Thymus (tissue), 11 donors: ENCODE results near the gene GBF1. TPM values are rescaled to one million over a fixed set of nuclear protein-coding genes. Genes with fewer than 3 reads are reported as not detected.

Experiments
- DNase-seq, 9 donors: peaks; one replicate each; pipeline ENCODE4 v3.0.0-alpha.2; 2013; ENCODE audit warnings: low spot score in 9 of 9, low read depth in 6 of 9, missing footprints in 1 of 9
- H3K27ac ChIP-seq, 2 donors: one replicate each; pipeline ENCODE4 v1.5.1; 2013; ENCODE audit warnings: control low read depth in 1 of 2, low read depth in 1 of 2, low read length in 1 of 2, mild to moderate bottlenecking in 1 of 2, moderate library complexity in 1 of 2
- H3K27me3 ChIP-seq, 2 donors: one replicate each; pipeline ENCODE4 v1.5.1; 2013; ENCODE audit warnings: low read length in 1 of 2; ENCODE audit not compliant: control insufficient read depth in 2 of 2, insufficient read depth in 1 of 2
- H3K36me3 ChIP-seq, 2 donors: one replicate each; pipeline ENCODE4 v1.5.1; 2013; ENCODE audit warnings: low read length in 1 of 2, mild to moderate bottlenecking in 1 of 2, moderate library complexity in 1 of 2; ENCODE audit not compliant: control insufficient read depth in 2 of 2, insufficient read depth in 2 of 2
- H3K4me1 ChIP-seq, 2 donors: one replicate each; pipeline ENCODE4 v1.5.1; 2013; ENCODE audit warnings: low read length in 2 of 2; ENCODE audit not compliant: control insufficient read depth in 2 of 2, insufficient read depth in 2 of 2
- H3K4me3 ChIP-seq, 2 donors: one replicate each; pipeline ENCODE4 v1.5.1; 2013; ENCODE audit warnings: low read length in 2 of 2, control low read depth in 1 of 2, mild to moderate bottlenecking in 1 of 2
- H3K9me3 ChIP-seq, 2 donors: one replicate each; pipeline ENCODE4 v1.5.1; 2013; ENCODE audit warnings: low read length in 1 of 2, mild to moderate bottlenecking in 1 of 2; ENCODE audit not compliant: control insufficient read depth in 2 of 2, insufficient read depth in 1 of 2
- WGBS: extraction: QIAGEN DNeasy Blood & Tissue Kit; methylation state at CpG from one replicate; pipeline ENCODE4 v1.1.7; 2013; 5-methylcytosine and 5-hydroxymethylcytosine counted together
- polyA plus RNA-seq: library from polyadenylated mRNA; stranded (reverse); fragments of 200-250 nt; gene quantifications from one replicate; pipeline ENCODE4 v1.2.3, GENCODE V29; 2013
- total RNA-seq: library from RNA; stranded (reverse); fragments of 120-200 nt; gene quantifications from one replicate; pipeline ENCODE4 v1.2.4, GENCODE V29; 2013
- donor health status: healthy.

The GBF1 gene
- total and polyA plus RNA-seq, 2 donors: 9.6 to 11.1 TPM

GRCh38 chr10:102411341-102412255, 166.3 kb downstream of the GBF1 start:
- WGBS: 94% methylated on average over 14 of the region's 14 CpGs
- Histone ChIP-seq H3K27ac (no peak overlapping the region), H3K9me3 (peaks cover 0 to 4% of the 10 kb centered on the region in 2 donors), H3K4me1 (peaks cover 19 to 53% of the 10 kb centered on the region in 2 donors), H3K27me3 (peaks cover 56 to 95% of the 10 kb centered on the region in 2 donors), H3K4me3 (no peak overlapping the region), H3K36me3 (no peaks in the 10 kb centered on the region)
- DNase-seq: no peak

DNA sequence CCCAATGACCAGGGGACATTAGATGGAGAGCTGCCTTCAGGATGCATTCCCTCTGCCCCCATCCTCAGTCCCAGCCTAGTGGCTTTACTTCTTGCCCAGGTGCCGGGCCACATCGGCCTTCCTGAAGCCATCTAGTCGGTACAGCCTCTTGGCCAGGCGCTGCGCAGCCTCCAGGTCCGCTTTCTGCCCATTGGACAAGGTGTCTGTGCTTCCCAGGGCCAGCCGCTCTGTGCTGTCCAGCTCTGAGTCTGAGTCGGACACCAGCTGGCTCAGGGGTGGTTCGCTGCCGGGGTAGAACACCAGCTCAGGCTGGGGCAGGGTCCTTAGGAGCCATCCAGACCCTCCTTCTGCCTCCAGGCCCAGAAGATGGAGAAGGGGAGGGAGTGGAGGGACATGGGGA, 167.0 kb downstream of the GBF1 start:
- peaks cover 59 to 95% of the 10 kb centered on the region in 2 donors for H3K27me3 ChIP-seq
- no peaks in the 10 kb centered on the region for H3K36me3 ChIP-seq
- H3K4me1 ChIP-seq: peaks cover 19 to 53% of the 10 kb centered on the region in 2 donors
- H3K9me3 ChIP-seq: peaks cover 2 to 4% of the 10 kb centered on the region in 2 donors
- WGBS: 96% methylated on average over 10 of the region's 10 CpGs
- H3K4me3 ChIP-seq: no peak overlapping the region
- H3K27ac ChIP-seq: no peak overlapping the region
- DNase-seq: no peak

DNA sequence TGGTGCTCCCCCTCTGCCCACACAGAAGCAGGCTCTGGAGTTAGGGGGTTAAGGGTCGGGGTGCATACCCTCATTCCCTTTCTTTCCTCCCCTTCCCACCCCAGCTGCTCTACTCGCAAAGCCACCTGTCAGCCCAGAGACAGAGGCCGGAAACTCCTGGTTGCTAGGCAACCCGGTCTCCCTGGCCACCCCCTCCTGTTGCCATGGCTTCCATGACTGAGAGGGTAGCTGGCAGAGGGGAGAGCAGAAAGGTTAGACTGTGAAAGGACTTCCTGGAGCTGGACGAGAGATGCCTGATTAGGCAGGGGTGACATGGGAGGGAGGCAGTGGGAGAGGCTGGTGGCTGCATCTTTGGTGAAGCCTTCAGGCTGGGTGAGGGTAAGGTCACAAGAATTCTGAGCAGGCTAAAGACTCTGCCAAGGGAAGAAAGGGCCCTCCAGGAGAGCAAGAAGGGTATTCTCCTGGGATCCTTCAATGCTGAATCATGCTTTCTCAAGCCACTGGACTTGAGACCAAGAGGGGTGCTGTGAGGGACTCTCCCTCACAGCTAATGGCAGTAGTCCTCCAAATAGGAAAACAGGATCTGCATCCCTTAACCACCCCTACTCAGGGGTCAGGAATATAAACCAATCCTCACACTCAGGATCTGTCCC, 167.8 kb downstream of the GBF1 start:
- no peaks in the 10 kb centered on the region for H3K36me3 ChIP-seq
- peak in 7 of 9 donors; percentile 56 to 87 (median 71) for DNase-seq
- H3K27me3 ChIP-seq: peaks cover 52 to 95% of the 10 kb centered on the region in 2 donors
- no peak overlapping the region for H3K4me3 ChIP-seq
- 19% methylated on average over 5 of the region's 5 CpGs for WGBS
- H3K27ac ChIP-seq: no peak overlapping the region
- peaks cover 19 to 50% of the 10 kb centered on the region in 2 donors for H3K4me1 ChIP-seq
- peaks cover 2 to 4% of the 10 kb centered on the region in 2 donors for H3K9me3 ChIP-seq

DNA sequence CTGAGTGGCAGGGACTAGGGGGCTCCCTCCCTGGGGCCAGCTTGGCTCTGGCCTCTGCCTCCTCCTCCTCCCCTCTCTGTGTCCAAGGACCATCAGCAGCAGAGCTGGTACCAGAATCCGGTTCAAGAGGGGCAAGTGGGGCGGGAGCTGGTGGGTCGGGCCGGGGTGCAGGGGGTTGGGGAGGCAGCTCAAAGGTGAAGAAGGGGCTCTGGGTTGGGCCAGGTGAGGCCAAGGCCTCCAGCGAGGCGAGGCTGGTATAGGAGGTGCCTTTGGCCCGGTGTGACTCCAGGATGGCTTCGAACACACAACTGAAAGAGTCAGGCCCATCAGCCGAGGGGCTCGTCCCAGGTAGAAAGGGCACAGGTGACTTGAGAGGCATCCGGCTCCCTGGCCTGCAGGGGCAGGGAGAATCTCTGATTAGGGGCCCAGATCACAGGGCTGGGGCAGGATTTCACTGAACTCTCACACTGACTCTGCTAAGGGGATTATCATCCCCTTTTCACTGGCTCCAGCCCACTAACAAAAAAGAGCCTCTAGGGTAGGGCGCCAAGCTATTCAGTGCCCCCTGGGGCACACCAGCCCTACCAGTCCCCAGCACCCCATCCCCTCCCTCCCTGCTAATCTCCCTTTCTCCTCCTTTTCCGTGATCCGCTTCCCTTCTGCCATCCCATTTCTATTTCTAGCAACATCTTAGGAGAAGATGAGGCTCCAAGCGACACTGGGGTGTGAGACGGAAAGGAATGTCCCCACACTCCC, 168.7 kb downstream of the GBF1 start:
- Histone ChIP-seq H3K27ac (no peak overlapping the region), H3K4me3 (no peak overlapping the region), H3K4me1 (peaks cover 16 to 47% of the 10 kb centered on the region in 2 donors), H3K27me3 (peaks cover 52 to 97% of the 10 kb centered on the region in 2 donors), H3K36me3 (no peaks in the 10 kb centered on the region), H3K9me3 (peaks cover 2 to 4% of the 10 kb centered on the region in 2 donors)
- WGBS: 94% methylated on average over 16 of the region's 16 CpGs
- DNase-seq: no peak

DNA sequence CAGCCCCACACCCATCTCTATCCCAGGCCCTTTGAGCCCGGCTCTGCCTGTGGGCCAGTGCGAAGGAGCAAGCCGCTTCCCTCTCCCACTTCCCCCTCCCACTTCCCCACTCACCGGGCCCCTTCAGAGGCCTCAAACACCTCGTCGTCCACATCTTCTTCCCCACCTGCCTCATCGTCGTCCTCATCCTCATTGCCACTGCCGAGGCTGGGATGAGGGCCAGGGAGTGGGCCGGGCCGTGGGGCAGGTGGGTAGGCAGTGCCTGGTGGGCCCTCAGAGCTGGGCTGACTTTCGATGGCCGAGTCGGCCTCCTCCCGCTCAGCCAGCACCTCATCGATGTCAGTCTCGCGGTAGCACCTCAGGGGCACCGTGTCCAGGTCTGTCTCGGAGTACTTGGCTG, 169.4 kb downstream of the GBF1 start:
- peaks cover 48 to 97% of the 10 kb centered on the region in 2 donors for H3K27me3 ChIP-seq

DNA sequence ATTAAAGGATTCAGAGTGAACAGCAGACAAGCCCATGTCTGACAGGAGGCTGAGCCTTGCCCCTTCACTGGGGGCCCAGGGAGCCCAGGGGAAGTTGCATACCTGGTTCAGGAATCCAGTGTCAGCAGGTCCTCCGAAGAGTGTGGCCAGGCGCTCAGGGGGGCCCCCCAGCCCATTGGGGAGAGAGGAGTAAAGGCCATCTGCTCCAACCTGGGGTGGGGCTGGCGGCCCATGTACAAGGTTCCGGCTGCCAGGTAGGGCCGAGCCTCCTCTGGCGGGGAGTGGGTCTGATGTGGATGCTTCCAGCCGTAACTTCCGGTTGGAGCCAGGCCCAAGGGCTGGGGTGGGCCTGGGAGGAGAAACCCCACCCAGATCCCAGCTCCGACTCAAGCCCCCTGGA, 171.0 kb downstream of the GBF1 start:
- H3K36me3 ChIP-seq: no peaks in the 10 kb centered on the region
- H3K27ac ChIP-seq: no peak overlapping the region
- peaks cover 33 to 97% of the 10 kb centered on the region in 2 donors for H3K27me3 ChIP-seq
- no peak for DNase-seq
- peaks cover 28 to 47% of the 10 kb centered on the region in 2 donors for H3K4me1 ChIP-seq
- no peak overlapping the region for H3K4me3 ChIP-seq
- WGBS: 94% methylated on average over 9 of the region's 9 CpGs
- H3K9me3 ChIP-seq: peaks cover 2 to 6% of the 10 kb centered on the region in 2 donors

More for the DNA sequence above, 169.4 kb downstream of the GBF1 start:
- DNase-seq: no peak
- H3K4me1 ChIP-seq: peaks cover 23 to 49% of the 10 kb centered on the region in 2 donors
- H3K4me3 ChIP-seq: no peak overlapping the region
- peaks cover 2 to 4% of the 10 kb centered on the region in 2 donors for H3K9me3 ChIP-seq
- H3K27ac ChIP-seq: no peak overlapping the region
- WGBS: 50% methylated on average over 20 of the region's 20 CpGs
- H3K36me3 ChIP-seq: no peaks in the 10 kb centered on the region

GRCh38 chr10:102416695-102417094, 171.4 kb downstream of the GBF1 start:
- H3K4me3 ChIP-seq: no peak overlapping the region
- H3K27me3 ChIP-seq: peaks cover 29 to 97% of the 10 kb centered on the region in 2 donors
- peaks cover 2 to 6% of the 10 kb centered on the region in 2 donors for H3K9me3 ChIP-seq
- no peak for DNase-seq
- WGBS: 95% methylated on average over 20 of the region's 20 CpGs
- no peak overlapping the region for H3K27ac ChIP-seq
- H3K4me1 ChIP-seq: peaks cover 30 to 47% of the 10 kb centered on the region in 2 donors
- no peaks in the 10 kb centered on the region for H3K36me3 ChIP-seq

DNA sequence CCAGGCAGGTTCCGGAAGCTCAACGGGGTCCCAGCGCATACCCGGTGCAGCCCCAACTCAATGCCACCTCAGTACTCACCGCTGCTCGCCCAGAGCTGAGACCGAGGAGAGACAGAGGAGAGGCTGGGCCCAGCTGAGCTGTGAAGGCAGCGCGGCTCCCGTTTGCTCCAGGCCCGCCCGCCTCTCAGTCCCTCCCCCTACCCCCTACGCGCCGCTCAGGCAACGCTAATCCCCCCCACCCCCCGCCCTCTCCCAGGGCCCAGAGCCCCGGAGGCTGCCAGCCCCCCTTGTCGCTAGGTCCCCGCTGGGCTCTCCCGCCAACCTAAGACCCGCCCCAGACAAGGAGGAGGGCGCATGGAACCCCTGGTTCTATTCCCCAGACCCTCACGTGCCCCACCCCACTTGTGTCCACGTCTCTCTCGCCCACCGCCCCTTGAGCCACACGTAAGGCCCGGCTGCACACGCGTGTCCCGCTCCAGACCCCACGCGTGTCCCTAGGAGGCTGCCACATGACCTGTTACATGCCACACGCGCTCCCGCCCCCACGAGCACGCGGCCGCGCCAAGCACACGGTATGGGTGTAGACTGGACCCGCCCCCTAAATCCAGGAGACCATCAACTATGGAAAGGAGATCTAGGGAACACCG, 173.4 kb downstream of the GBF1 start, which contains the start of gene PSD:
PSD (minus strand) TSS at position 164 of the 647 bp plus-strand sequence. CDS start 1,747 bp downstream, outside the sequence.
- Histone ChIP-seq H3K27ac (no peak within 1 kb of the TSS), H3K4me3 (peak within 1 kb of the TSS; percentile 63 to 66), H3K9me3 (peaks cover 2 to 12% of the 10 kb centered on the region in 2 donors), H3K36me3 (peaks cover 6% of the 10 kb centered on the region in 2 donors), H3K27me3 (peaks cover 28 to 92% of the 10 kb centered on the region in 2 donors), H3K4me1 (peaks cover 33 to 39% of the 10 kb centered on the region in 2 donors)
- WGBS: 10% methylated on average over 45 of the region's 45 CpGs
- no peak for DNase-seq
